Measurements from ENCODE around the gene RFX6.

DNA sequence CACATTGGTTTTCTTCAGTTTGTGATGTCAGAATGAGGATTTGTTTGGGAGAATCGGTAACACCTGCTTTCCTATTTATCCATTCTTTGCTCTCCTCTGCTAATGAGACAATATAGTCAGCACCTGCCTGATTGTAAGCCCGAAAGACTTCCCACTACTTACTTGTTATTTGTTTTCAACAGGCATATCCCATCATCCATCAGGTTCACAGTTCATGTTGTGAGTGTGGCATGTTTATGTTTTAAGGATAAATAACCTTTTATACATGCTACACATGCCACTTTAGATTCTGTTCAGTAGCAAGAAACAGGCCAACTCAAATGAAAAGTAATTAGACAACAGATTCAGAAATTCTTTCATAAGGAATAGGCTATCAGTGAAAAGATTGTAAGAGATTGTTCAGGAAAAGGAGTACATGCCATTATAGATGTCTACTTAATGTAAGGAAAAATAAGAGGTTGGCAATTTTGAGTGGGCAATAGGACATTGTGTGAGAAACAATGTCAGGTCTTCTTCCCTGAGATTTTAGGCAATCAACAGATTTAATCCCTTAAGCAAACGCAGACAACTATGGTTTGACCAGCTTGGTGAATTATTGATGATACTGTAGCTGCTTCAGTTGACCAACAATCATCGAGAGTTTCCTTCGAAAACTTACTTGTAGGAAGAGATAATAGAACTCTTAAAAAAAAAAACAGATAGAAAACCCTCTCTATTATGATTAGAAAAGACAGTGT, 40.3 kb upstream of the RFX6 start:
- TF ChIP-seq CTCF (IDR thresholded peaks at IDR 0.05) (no peak), POLR2AphosphoS5 (IDR thresholded peaks at IDR 0.05) (no peak)

Measured in upper lobe of left lung (tissue), 4 donors.